Retinal pigment epithelial cell (primary cell): ENCODE results near the gene ATP6AP2.
"Not testable (repeated sequence)": the region's sequence is repeated elsewhere in the genome, so short reads cannot be mapped to it uniquely, and the experiment has no call there.

Experiments used
- DNase-seq: peaks from one replicate; pipeline ENCODE4 v3.0.0-alpha.2; 2010; ENCODE audit warnings: low read depth
- H3K4me3 ChIP-seq: 2 replicates; pipeline ENCODE4 v1.5.1; 2011; ENCODE audit warnings: mild to moderate bottlenecking, low read length, control low read depth, moderate library complexity
- TF ChIP-seq, protein P1 (sequence below): conservative IDR thresholded peaks from 2 replicates; pipeline ENCODE4 v1.5.1; 2011; ENCODE audit warnings: low read depth, low read length, control low read depth, inconsistent platforms

ATP6AP2 gene

GRCh38 chrX:40563784-40564183 is 17.0 kb upstream of the ATP6AP2 start:
- H3K4me3 ChIP-seq = no peak overlapping the region
- no peak for DNase-seq
- TF ChIP-seq, protein P1, sequence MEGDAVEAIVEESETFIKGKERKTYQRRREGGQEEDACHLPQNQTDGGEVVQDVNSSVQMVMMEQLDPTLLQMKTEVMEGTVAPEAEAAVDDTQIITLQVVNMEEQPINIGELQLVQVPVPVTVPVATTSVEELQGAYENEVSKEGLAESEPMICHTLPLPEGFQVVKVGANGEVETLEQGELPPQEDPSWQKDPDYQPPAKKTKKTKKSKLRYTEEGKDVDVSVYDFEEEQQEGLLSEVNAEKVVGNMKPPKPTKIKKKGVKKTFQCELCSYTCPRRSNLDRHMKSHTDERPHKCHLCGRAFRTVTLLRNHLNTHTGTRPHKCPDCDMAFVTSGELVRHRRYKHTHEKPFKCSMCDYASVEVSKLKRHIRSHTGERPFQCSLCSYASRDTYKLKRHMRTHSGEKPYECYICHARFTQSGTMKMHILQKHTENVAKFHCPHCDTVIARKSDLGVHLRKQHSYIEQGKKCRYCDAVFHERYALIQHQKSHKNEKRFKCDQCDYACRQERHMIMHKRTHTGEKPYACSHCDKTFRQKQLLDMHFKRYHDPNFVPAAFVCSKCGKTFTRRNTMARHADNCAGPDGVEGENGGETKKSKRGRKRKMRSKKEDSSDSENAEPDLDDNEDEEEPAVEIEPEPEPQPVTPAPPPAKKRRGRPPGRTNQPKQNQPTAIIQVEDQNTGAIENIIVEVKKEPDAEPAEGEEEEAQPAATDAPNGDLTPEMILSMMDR = no peak

DNA sequence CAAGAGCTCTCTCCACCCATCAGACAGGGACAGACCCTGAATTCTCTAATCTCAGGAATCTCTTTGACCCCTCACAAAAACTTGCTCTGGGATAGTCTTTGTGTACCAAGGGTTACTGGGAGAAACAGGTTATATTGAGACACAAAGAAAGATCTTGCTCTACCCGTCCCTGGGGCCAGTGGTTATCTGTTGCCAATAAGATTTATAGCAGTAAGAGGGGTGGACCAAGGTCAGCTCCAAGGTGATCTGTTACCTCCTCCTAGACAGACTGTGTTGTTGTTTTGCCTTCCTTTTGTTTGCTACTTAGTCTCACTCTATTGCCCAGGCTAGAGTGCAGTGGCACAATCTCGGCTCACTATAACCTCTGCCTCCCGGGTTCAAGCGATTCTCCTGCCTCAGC is 16.3 kb upstream of the ATP6AP2 start:
- no peak for DNase-seq
- H3K4me3 ChIP-seq = no peak overlapping the region
- TF ChIP-seq, protein P1 = no peak

DNA sequence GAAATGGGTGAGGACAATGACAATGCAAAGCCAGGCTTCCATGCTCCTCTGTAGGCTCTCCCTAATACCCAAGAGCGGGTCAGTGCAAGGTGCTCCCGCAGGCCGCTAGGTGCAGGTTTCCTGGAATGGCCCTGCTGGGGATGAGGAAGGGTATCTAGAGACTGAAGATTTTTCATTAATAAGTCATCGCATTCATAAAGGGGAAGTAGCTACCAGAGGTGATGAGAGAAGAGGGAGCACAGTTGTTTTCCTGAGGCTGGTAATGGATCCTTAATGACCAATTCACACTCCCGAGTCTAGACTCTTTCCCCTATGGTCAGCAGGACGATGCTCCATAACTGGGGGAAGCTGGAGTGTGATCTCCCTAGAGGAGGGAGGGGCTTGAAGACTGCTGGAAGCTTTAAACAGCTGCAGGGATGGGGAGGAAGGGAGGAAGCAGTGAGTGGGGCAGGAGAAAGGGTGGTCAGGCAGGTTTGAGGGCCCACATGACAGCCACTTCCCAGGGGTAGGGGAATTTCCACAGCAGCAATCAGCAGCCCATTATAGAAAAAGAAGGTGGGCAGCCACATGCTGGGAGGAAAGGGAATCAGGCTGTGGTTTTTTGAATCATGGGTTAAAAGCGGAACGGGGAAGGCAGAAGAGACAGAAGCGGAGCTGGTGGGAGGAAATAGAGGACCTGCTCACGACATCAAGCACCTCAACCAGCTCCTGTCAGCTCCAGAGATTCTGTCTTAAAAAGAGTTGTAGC is 10.2 kb upstream of the ATP6AP2 start:
- TF ChIP-seq, protein P1 = no peak
- DNase-seq = no peak
- H3K4me3 ChIP-seq = no peak overlapping the region

DNA sequence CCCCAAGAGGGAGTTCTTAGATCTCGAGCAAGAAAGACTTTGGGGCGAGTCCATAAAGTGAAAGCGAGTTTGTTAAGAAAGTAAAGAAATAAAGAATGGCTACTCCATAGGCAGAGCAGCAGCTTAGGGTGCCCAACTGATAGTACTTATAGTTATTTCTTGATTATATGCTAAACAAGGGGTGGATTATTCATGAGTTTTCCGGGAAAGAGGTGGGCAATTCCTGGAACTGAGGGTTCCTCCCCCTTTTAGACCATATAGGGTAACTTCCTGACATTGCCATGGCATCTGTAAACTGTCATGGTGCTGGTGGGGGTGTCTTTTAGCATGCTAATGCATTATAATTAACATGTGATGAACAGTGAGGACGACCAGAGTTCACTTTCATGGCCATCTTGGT is 9.6 kb upstream of the ATP6AP2 start:
- not testable (repeated sequence) for H3K4me3 ChIP-seq, DNase-seq

DNA sequence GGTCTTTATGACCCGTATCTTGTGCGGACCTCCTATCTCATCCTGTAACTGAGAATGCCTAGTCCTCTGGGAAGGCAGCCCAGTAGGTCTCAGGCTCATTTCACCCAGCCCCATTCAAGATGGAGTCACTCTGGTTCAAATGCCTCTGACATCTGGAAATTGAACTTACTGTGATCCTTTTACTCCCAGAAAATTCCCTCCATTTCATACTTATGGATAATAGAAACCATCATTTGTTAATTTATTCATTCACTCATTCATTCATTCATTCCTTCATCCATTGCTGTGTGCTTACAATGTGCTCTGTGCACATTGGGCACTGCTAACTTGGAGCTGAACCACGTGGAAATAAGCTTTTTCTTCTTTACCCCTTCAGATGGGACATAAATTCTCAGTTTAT is 9.2 kb upstream of the ATP6AP2 start:
- TF ChIP-seq, protein P1 = no peak
- no peak overlapping the region for H3K4me3 ChIP-seq
- no peak for DNase-seq

GRCh38 chrX:40573763-40574162 is 7.0 kb upstream of the ATP6AP2 start:
- no peak for DNase-seq

DNA sequence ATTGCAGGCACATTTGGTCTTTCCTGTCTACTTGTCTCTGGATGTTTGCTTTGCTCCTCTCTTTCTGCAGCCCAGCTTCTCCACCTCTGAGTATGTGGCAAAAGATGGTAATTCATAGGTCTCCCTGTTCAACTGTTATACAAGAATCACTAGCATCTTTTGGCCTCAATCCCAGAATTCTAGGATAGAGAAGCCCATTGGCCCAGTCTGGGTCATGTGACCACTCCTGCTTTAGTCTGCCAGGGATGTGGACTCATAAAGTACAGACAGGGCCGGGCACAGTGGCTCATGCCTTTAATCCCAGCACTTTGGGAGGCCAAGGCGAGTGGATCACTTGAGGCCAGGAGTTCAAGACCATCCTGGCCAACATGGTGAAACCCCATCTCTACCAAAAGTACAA is 5.4 kb upstream of the ATP6AP2 start:
- DNase-seq, H3K4me3 ChIP-seq: not testable (repeated sequence)

More at GRCh38 chrX:40573763-40574162, 7.0 kb upstream of the ATP6AP2 start:
- TF ChIP-seq, protein P1 = peak; percentile 80
- no peak overlapping the region for H3K4me3 ChIP-seq

DNA sequence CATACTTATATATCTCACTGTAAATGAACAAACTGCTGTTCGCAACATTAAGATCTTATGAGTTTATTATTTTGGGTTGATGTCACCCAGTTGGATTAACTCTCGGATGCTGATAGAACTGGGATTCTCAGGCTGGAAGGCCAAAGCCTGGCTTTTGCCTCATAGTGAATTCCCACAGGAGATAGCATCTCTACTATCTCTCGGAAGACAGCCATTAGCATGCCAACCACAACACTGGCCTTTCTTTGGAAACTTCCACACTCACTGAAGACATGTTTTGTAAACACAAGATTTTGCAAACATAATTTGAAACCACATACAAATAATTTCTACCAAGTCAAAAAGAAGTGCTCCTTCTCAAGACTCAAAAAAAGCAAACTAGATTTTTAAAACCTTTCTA is 4.5 kb upstream of the ATP6AP2 start:
- TF ChIP-seq, protein P1 = no peak

More for the DNA sequence above, 4.5 kb upstream of the ATP6AP2 start:
- no peak for DNase-seq
- no peak overlapping the region for H3K4me3 ChIP-seq
